Measurements from ENCODE around the gene CD19.
"Not testable (repeated sequence)": the region's sequence is repeated elsewhere in the genome, so short reads cannot be mapped to it uniquely, and the experiment has no call there.

Gene CD19

DNA sequence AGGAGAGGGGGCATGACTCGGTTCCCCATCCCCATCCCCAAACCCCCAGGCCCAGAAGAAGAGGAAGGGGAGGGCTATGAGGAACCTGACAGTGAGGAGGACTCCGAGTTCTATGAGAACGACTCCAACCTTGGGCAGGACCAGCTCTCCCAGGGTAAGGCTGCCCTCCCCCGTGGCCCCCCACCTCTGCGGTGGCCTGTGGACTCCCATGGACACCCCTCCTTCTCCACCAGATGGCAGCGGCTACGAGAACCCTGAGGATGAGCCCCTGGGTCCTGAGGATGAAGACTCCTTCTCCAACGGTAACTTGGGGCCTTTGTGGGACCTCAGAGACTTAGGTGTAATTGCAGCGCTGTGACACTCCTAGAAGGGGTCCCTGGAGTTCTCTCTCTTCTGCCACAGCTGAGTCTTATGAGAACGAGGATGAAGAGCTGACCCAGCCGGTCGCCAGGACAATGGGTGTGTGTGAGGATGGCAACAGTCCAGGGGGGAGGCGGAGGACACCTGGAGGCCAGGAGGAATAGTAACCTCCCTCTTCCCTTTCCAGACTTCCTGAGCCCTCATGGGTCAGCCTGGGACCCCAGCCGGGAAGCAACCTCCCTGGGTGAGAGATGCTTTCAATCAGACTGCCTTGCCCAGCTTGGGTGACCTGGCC lies 5.6 kb downstream of the CD19 start:
- DNase-seq: no peak

DNA sequence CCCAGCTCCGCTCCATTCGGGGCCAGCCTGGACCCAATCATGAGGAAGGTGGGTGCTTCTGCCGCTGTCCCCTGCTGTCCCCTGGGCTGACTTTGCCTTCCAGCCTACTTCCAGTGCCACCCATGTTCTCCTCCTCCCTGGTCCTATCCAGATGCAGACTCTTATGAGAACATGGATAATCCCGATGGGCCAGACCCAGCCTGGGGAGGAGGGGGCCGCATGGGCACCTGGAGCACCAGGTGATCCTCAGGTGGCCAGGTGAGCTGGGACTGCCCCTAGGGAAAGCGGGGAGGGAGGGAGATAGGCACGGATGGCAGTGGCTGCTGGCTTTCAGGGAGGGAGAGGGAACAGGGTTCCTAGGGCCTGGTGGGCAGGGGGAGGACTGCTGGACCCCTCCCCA lies 7.0 kb downstream of the CD19 start:
- no peak for DNase-seq

DNA sequence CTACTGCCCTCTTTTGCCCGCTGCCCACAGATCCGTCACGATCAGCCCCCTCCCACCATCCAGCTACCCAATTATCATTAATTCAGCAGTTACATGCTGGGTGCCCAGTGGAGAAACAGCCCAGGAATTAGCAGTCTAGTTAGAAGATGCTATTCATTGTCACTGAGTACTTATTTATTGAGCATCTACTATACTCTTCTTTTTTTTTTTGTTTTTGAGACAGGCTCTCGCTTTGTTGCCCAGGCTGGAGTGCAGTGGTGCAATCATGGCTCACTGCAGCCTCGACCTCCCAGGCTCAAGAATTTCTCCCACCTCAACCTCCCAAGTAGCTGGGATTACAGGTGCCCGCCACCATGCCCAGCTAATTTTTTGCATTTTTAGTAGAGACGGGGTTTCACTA lies 8.1 kb downstream of the CD19 start:
- not testable (repeated sequence) for DNase-seq

DNA sequence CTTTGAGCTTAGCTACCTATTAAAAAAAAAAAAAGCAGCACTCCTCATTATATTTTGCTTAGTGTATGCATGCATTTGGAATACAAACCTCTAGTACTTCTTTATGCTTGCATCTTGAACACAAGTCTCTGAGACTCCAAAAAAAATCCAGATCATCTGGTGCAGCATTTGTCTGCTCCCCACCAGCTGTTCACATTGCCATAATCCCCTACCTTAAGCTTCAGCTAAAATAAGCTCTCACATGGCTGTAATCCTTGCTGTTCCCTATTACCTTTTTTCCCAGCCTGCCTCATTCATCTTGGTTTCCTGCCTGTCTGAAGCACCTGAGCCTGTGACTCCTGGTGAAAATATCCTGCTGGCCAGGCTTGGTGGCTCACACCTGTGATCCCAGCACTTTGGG lies 11.5 kb downstream of the CD19 start:
- no peak for DNase-seq

GRCh38 chr16:28946681-28947080 lies 14.9 kb downstream of the CD19 start:
- no peak for DNase-seq

DNA sequence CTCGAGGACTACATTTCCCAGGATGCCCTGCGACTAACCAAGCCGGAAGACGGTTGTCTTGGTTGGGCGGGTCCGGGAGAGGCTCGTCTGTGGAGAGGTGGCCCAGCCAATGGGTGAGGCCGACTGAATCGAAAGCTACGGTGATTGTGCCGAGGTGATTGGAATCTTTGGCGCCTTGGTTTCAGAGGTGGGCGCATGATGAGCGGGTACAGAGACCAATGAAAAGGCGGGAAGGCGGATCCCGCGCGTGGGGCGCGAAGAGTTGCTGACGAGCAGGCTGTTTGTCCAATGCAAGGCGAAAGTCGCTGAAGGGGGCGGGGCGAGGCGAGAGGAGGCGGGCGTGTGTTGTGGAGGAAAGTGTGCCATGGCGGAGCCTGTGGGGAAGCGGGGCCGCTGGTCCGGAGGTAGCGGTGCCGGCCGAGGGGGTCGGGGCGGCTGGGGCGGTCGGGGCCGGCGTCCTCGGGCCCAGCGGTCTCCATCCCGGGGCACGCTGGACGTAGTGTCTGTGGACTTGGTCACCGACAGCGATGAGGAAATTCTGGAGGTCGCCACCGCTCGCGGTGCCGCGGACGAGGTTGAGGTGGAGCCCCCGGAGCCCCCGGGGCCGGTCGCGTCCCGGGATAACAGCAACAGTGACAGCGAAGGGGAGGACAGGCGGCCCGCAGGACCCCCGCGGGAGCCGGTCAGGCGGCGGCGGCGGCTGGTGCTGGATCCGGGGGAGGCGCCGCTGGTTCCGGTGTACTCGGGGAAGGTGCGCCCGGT lies 19.1 kb downstream of the CD19 start, which contains the start of gene NFATC2IP:
Gene NFATC2IP (plus strand): TSS at position 290 of the 762 bp plus-strand sequence. CDS start 75 bp downstream, at position 365.
- peak; percentile 100 for DNase-seq

- no peak for DNase-seq
These were observed 19.7 kb downstream of the CD19 start for GRCh38 chr16:28951410-28951943.

- peak; percentile 55 for DNase-seq
These were observed 26.4 kb downstream of the CD19 start for GRCh38 chr16:28958216-28958615.

DNA sequence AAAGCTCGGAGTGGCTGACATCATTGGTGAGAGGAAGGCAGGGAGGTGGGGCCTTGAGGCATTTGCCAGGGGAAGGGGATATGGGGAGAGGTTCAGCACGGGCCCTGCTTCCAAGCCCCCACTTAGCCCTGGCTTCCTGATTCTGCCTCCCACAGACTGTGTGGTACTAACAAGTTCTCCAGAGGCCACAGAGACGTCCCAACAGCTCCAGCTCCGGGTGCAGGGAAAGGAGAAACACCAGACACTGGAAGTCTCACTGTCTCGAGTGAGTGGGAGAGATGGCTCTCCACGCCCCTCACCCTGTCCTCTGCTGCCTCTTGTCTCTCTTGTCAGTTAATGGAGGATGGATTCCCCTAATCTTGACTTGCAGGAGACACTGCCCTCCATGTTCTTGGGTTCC lies 27.1 kb downstream of the CD19 start:
- DNase-seq: no peak

- DNase-seq: no peak
These were observed 32.3 kb downstream of the CD19 start for GRCh38 chr16:28964072-28964471.

- no peak for DNase-seq
These were observed 32.7 kb downstream of the CD19 start for GRCh38 chr16:28964496-28964895.

GRCh38 chr16:28967156-28967555 lies 35.4 kb downstream of the CD19 start:
- no peak for DNase-seq

- not testable (repeated sequence) for DNase-seq
These were observed 37.9 kb downstream of the CD19 start for GRCh38 chr16:28969696-28970095.

DNA sequence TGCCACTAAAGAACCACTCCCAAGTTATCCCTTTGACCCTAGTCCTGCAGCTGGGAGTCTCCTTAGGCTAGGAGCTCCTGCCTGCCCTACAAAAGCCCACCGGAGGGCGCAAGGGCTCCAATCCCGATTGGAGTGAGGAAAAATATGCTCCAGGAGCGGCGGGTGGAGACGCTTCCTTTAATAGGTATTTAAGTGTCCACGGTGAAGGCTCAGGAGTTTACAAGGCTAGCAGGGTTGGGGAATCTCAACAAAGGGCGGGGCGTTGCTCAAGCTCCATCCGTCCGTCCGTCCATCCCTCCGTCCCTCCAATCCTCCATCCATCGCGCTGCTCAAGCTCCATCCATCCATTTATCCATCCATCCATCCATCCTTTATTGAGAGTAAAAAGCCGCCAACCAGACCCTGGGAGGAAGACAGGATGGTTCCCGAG lies 42.3 kb downstream of the CD19 start:
- peak; percentile 39 for DNase-seq

GRCh38 chr16:28974437-28975157 lies 42.8 kb downstream of the CD19 start, which contains the start of gene SPNS1:
TSS of gene SPNS1 (plus strand) at chr16:28974778. CDS start at chr16:28975152, 374 bp downstream.
- peak; percentile 98 for DNase-seq

- DNase-seq: no peak
These were observed 43.4 kb downstream of the CD19 start for GRCh38 chr16:28975158-28975599.

DNA sequence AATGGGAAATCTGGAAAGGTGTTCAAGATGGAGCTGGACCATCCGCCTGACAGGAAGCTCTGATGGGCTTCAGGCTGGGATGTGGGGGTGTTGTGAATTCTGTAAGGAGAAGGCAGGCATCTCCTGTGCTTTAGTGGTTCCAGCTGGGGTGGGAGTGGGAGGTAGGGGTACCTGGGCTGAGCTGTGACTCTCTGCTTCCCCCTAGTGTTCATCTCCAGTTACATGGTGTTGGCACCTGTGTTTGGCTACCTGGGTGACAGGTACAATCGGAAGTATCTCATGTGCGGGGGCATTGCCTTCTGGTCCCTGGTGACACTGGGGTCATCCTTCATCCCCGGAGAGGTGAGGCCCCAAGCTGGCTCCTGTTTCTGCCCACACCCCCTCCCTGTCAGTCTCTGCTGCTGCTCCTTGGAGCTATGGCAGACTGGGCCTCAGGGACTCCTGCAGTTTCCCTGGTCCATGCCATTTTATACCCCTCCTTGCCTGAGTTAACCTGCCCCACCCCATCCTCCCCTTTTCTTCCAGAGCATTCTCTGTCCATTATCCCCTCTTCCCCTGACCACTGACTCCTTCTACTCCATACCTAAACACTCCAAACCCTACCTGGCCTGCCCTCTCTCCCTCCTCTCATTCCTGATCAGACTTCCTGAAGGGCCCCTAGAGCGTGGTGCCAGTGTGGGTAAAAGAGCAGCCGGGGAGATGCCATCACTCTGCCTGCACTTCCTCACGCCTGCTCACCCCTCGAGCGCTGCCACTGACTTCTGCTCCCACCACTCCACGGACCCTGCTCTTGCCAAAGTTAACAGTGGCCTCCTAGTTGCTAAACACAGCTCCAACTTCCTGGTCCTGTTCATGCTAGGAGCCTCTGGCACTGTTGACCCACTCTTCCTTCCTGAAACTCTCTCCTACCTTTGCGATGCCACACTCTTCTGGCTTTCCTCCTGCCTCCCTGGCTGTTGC lies 46.2 kb downstream of the CD19 start:
- DNase-seq: peak; percentile 19

- not testable (repeated sequence) for DNase-seq
These were observed 48.6 kb downstream of the CD19 start for GRCh38 chr16:28980330-28980729.

GRCh38 chr16:28980929-28981328 lies 49.2 kb downstream of the CD19 start:
- DNase-seq: no peak

DNA sequence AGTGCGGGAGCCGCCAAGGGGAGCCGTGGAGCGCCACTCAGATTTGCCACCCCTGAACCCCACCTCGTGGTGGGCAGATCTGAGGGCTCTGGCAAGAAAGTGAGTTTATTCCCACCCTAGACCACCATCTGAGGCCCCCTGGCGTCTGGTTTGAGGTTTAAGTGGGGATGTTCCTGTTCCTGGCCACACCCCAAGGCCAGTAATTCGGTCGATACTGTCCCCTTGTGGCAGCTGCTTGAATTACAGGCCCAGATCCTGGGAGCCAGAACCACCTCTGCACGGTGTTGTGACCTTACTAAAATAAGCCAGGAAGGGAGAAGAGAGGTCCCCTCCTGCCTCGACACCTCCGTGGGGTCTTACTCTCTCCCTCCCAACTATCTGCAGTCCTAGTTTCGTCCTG lies 49.7 kb downstream of the CD19 start:
- DNase-seq: peak; percentile 61

GRCh38 chr16:28982418-28982817 lies 50.6 kb downstream of the CD19 start:
- DNase-seq: no peak

DNA sequence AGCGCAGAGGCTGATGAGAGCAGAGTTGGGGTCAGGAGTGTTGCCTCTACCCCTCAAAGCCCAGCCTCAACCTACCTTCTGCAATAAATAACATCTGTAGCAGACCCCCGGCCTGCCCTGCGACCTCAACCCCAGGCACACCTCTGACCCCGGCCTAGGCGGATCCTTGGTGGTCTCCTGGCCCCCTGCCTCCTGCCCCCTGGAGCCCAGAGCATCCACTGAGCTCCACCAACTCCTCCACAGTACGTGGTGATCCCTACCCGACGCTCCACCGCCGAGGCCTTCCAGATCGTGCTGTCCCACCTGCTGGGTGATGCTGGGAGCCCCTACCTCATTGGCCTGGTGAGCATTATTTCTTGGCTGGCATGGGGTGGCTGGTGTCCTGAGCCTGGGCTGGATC lies 51.2 kb downstream of the CD19 start:
- DNase-seq: no peak
